GM08714 (cell line): ENCODE measurements around the gene ZRANB2.

Experiments used
- H3K4me3 ChIP-seq: fragments of 200-500 bp; sonication (Bioruptor generic); 2 replicates; pipeline ENCODE4 v1.5.1; 2014; ENCODE audit warnings: mild to moderate bottlenecking, low read length, inconsistent platforms
- ZNF274 ChIP-seq: IDR thresholded peaks from 2 replicates; pipeline ENCODE4 v1.6.1; 2012; ENCODE audit warnings: mild to moderate bottlenecking, low read depth, low read length

ZRANB2 gene

GRCh38 chr1:71026093-71026492, 54.7 kb downstream of the ZRANB2 start:
- H3K4me3 ChIP-seq = no peak overlapping the region
- no peak for TF ChIP-seq ZNF274

GRCh38 chr1:71023515-71023914, 57.3 kb downstream of the ZRANB2 start:
- TF ChIP-seq ZNF274 = no peak
- no peak overlapping the region for H3K4me3 ChIP-seq

- no peak overlapping the region for H3K4me3 ChIP-seq
- no peak for TF ChIP-seq ZNF274
These were observed 61.4 kb downstream of the ZRANB2 start for GRCh38 chr1:71019233-71019969.

GRCh38 chr1:71018791-71019190, 62.0 kb downstream of the ZRANB2 start:
- H3K4me3 ChIP-seq = no peak overlapping the region
- TF ChIP-seq ZNF274 = no peak

- no peak for TF ChIP-seq ZNF274
- no peak overlapping the region for H3K4me3 ChIP-seq
These were observed 65.1 kb downstream of the ZRANB2 start for GRCh38 chr1:71015745-71016144.

- TF ChIP-seq ZNF274 = no peak
- no peak overlapping the region for H3K4me3 ChIP-seq
These were observed 66.7 kb downstream of the ZRANB2 start for GRCh38 chr1:71014178-71014579.
